Measurements from ENCODE around the gene CPNE2.
"Not testable (repeated sequence)": the region's sequence is repeated elsewhere in the genome, so short reads cannot be mapped to it uniquely, and the experiment has no call there.

CPNE2 gene

DNA sequence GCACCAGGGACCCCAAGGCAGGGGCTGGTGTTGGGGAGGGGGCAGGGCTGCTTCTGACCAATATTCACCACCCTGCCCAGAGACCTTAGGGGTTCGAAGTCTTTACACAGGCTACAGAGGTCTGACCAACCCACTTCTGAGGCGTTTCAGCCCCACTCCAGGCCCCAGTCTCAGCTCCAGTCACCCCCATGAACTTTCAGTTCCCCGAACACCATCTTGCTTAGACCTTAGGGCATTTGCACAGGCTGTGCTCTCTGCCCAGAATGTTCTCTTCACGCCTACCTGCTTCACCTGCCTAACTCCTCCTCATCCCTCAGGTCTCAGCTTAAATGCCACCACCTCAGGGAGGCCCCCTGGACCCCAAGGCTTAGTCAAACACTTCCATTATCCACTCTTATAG is 25.8 kb upstream of the CPNE2 start:
- DNase-seq: no peak
- in situ Hi-C loops (cut with HindIII; ENCODE audit: low pct_ligation_motif_present, low pct_unique_long_range_greater_than_20kb, low sequenced_read_pairs): no loop called here

DNA sequence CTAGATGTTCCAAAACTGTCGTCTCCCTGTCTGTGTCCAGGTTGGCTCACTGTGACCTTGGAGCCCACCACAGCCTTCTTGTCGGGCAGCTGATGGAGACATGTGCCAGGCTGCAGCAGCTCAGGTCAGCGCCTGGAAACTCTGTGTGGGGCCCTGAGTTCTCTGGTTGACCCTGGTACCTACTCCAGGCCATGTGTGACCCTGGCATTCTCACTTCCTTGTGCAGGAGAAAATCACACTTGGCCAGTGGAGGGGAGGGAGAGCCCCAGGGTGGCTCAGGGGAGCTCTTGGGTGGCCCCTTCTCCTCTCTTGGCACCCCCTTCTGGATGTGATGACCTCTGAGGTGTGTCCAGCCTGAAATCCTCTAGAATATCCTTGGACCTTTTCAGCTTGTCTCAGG is 25.0 kb upstream of the CPNE2 start:
- in situ Hi-C loops (cut with HindIII; ENCODE audit: low pct_ligation_motif_present, low pct_unique_long_range_greater_than_20kb, low sequenced_read_pairs): no loop called here
- no peak for DNase-seq

DNA sequence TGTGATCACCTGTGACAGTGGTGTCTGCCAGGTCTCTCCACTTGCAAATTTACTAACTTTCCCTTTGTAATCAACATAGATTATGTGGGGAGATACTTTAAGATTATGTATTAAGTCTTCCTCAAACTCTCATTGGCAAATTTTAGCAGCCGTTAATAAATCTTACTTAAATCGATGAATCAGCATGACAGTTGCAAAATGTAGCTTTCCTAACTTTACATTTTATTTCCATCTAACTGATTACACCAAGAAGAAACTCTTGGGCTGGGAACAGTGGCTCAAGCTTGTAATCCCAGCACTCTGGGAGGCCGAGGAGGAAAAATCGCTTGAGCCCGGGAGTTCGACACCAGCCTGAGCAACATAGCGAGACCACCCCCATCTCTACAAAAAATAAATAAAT is 23.3 kb upstream of the CPNE2 start:
- in situ Hi-C loops (cut with HindIII; ENCODE audit: low pct_ligation_motif_present, low pct_unique_long_range_greater_than_20kb, low sequenced_read_pairs): no loop called here
- no peak for DNase-seq

DNA sequence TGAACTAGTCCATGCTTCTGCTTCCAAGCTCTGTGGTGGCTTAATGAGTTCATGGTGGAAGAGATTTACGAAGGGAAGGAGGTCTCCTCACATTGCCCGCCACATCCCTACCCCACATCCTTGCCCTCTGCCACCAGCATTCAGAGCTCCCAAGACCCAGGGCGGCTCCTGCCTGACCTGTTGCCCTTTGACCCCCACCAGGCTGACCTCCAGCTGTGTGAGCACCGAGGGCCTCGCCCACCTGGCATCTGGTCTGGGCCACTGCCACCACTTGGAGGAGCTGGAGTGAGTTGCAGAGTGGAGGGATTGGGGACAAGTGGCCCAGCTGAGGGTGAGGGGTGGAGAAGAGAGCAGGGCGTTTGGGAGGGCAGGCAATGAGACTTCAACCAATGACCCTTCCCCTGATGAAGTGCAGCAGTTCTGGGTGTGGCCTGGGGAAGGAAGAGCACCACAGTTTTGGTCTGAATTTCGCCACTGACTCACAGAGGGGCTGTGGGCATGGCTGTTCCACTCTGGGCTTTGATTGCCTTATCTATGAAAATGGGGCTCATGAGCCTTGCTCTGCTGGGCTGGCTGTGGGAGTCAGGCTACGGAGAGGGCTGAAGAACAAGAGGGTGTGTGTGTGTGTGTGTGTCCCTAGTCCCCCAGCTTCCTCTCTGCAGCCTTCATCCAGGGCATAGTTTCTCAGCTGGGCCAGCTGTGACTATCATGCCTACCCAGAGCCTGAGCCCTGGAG is 22.6 kb upstream of the CPNE2 start:
- in situ Hi-C loops (cut with HindIII; ENCODE audit: low pct_ligation_motif_present, low pct_unique_long_range_greater_than_20kb, low sequenced_read_pairs): no loop called here
- no peak for DNase-seq

DNA sequence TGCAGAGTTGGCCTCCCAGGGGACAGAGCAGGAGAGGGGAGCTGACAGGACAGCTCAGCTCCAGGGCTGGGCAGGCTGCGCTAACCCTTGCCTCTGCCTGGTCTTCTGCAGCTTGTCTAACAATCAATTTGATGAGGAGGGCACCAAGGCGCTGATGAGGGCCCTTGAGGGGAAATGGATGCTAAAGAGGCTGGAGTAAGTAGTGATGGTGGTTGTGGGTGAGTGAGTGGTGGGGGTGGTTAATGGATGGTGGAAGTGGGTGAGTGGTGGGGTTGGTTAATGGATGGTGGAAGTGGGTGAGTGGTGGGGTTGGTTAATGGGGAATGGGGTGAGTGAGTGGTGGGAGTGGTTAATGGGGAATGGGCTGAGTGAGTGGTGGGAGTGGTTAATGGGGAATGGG is 22.0 kb upstream of the CPNE2 start:
- in situ Hi-C loops (cut with HindIII; ENCODE audit: low pct_ligation_motif_present, low pct_unique_long_range_greater_than_20kb, low sequenced_read_pairs): no loop called here

DNA sequence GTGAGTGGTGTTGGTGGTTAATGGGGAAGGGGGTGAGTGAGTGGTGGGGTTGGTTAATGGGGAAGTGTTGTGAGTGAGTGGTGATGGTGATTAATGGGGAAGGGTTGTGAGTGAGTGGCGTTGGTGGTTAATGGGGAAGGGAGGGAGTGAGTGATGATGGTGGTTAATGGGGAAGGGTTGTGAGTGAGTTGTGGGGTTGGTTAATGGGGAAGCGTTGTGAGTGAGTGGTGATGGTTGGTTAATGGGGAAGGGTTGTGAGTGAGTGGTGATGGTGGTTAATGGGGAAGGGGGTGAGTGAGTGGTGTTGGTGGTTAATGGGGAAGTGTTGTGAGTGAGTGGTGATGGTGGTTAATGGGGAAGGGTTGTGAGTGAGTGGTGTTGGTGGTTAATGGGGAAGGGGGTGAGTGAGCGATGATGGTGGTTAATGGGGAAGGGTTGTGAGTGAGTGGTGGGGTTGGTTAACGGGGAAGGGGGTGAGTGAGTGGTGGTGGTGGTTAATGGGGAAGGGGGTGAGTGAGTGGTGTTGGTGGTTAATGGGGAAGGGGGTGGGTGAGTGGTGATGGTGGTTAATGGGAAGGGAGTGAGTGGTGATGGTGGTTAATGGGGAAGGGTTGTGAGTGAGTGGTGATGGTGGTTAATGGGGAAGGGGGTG is 21.2 kb upstream of the CPNE2 start:
- in situ Hi-C loops (cut with HindIII; ENCODE audit: low pct_ligation_motif_present, low pct_unique_long_range_greater_than_20kb, low sequenced_read_pairs); DNase-seq: not testable (repeated sequence)

More for the DNA sequence above, 22.0 kb upstream of the CPNE2 start:
- no peak for DNase-seq

DNA sequence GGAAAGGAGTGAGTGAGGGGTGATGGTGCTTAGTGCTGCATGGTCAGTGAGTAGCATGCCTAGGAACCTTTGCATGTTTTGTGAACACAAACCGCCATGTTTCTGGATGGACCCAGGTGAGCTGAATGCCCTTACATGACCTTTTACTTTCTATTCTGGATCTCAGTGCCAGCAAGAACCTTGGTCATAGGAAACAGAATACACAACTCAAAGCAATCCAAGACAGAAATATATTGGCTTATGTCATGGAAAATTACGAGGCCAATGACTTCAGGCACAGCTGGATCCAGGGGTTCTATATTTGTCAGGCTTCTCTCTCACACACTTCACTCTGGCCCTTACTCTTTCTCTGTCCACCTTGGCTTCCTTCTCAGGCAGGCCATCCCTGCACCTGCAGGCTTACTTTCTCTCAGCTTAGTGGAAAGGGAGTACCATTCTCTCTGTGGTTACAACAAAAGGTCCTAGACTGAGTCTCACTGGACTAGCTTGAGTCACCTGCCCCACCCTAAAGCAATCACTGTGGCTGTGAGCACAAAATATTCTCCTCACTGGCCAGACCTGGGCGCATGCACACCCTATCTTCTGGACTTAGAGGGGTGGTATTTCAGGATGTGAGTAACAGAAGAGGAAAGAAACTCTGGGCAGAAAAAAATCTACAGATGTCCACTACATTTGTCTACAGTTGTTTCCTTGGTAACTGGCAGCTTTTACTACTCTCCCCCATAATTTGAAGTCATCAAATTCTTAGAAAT is 20.4 kb upstream of the CPNE2 start:
- in situ Hi-C loops (cut with HindIII; ENCODE audit: low pct_ligation_motif_present, low pct_unique_long_range_greater_than_20kb, low sequenced_read_pairs): no loop called here

DNA sequence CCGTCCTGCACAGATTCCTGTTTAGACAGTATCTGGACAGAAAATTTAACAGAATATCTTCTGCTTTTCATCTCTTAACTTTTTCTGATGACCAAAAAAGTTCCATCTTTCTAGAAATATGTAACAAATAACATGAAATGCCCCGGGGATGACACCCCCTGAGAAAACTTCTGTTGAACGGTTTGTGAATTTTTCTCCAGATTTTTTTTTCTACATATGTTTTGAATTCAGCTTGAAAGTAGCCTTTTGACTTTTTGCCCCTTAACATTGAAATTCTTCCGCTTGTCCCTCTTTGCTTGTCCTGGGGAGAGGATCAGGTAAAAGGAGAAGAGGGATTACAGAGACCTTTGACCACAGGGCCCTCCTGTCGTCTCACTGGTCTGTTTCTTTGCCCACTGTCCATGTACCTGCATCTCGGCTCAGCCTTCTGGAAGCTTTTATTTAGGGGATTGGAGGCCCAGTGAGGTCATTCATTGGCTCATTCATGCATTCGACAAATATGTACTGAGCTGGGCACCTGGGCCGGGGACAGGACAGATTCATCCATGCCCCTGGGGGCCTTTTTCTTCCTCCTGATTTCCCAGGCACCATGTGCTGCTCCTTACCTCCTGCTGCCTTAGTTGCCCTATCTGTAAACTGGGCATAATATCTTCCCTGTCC is 19.6 kb upstream of the CPNE2 start:
- no peak for DNase-seq
- in situ Hi-C loops (cut with HindIII; ENCODE audit: low pct_ligation_motif_present, low pct_unique_long_range_greater_than_20kb, low sequenced_read_pairs): no loop called here

More for the DNA sequence above, 20.4 kb upstream of the CPNE2 start:
- no peak for DNase-seq

DNA sequence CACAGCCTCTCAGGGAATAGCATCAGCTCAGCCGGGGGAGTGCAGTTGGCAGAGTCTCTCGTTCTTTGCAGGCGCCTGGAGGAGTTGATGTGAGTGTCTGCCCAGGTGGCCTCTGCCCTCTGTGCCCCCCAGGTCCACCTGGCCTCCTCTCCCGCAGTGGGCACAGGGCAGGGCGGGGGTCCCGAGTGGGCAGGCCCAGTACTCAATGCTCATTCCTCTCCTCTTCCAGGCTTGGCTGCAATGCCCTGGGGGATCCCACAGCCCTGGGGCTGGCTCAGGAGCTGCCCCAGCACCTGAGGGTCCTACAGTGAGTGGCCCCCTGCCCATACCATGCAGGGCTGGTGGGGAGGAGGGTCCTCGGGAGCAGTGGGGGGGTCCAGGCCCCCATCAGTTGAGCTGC is 14.7 kb upstream of the CPNE2 start:
- in situ Hi-C loops (cut with HindIII; ENCODE audit: low pct_ligation_motif_present, low pct_unique_long_range_greater_than_20kb, low sequenced_read_pairs): no loop called here
- DNase-seq: no peak

DNA sequence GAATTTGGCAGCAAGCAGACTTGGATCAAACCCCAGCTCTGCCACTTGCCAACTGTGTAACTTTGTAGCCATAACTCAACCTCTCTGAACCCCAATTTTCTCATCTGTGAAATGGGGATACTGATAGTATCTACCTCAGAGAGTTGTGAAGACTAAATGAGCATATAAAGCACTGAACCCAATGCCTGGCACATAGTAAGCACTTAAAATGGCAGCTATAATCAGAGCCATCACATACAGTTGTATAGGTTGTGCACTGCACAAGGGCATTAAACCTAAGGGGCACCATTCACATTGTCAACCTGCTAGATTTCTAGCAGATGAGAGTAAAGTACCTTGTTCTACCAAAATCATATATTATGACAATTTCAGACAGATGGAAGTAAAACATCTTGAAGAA is 10.6 kb upstream of the CPNE2 start:
- DNase-seq: no peak
- in situ Hi-C loops (cut with HindIII; ENCODE audit: low pct_ligation_motif_present, low pct_unique_long_range_greater_than_20kb, low sequenced_read_pairs): no loop called here

DNA sequence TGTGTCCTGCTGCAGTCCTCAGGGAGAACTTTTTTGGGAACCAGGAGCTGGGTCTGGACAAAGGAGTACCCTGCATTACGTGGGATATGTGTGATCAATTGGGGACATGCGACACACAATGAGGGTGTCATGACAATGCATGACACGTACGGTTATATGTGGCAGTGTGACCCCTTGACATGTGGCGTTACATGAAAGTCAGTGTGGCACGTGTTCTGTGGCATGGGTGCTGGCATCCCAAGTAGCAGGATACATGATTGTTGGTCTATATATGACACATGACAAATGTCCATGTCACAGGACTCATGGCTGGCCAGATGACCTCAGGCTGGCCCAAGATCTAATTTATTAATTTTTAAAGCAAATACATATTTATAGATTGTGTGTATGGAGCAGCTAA is 9.7 kb upstream of the CPNE2 start:
- in situ Hi-C loops (cut with HindIII; ENCODE audit: low pct_ligation_motif_present, low pct_unique_long_range_greater_than_20kb, low sequenced_read_pairs): no loop called here
- no peak for DNase-seq

DNA sequence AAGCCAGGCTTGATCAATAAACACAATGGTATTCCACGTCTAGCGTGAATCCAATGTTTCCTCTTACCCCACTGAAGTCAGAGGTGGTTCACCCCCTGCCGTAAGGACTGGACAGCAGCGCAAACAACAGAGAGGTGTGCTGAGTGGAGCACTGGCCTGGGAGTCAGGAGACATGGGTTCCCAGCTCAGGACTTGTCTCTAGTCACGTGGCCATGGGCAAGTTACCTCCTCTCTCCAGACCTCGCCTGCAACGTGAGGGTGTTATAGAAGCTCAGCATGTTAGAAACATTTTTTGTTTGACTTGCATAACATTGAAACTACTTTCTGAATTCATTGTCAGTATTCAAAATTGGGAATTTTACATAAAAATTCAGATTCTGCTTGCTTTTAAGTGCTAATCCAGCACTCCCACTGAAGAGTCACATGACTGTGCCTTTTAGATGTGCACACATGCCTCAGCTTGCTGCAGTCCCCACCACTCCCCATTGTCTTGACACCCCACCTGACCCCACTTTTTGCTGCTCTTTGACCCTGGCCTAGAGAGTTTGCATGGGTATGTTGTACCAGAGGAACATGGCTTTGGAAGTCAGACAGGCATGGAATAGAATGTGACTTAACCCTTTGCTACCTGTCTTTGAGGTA is 8.8 kb upstream of the CPNE2 start:
- in situ Hi-C loops (cut with HindIII; ENCODE audit: low pct_ligation_motif_present, low pct_unique_long_range_greater_than_20kb, low sequenced_read_pairs): no loop called here
- DNase-seq: no peak

DNA sequence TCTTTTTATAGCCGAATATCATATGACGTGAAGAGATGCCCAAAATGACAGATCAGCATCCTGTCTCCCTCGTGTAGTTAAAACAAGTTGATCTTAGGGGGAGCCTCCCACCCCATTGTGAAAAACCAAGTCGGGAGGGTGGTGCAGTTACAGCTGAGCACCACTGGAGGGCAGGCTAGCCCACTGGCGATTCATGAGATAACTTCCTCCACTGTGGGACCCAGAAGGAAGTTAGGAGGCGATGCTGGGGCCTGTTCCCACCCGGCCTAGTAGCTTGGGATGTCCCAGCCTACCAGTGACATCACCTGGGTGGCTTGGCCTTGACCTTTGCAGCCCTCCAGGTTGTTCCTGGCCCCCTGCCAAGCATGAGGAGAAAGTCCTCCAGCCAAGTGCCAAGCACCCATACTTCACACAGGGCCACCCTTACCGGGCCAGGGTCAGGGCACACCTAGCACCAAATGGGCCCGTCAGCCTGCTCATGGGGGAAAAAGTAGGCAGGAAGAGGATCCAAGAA is 8.1 kb upstream of the CPNE2 start:
- in situ Hi-C loops (cut with HindIII; ENCODE audit: low pct_ligation_motif_present, low pct_unique_long_range_greater_than_20kb, low sequenced_read_pairs): no loop called here
- DNase-seq: peak; percentile 77

DNA sequence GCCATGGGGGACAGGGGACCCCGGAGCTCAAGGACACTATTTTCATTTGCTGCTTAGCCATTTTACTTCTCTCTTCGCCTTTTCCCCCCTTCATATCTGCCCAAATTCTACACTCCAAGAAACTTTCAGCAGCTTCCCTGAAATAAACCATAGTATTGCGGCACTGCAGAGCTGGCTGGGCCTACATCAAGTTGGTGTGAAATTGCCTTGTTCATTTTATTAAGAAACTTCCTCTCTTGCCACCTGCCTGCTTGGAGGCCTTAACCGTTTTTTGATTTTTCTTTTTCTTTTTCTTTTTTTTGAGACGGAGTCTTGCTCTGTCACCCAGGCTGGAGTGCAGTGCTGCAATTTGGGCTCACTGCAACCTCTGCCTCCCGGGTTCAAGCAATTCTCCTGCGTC is 7.4 kb upstream of the CPNE2 start:
- in situ Hi-C loops (cut with HindIII; ENCODE audit: low pct_ligation_motif_present, low pct_unique_long_range_greater_than_20kb, low sequenced_read_pairs): no loop called here
- DNase-seq: no peak

DNA sequence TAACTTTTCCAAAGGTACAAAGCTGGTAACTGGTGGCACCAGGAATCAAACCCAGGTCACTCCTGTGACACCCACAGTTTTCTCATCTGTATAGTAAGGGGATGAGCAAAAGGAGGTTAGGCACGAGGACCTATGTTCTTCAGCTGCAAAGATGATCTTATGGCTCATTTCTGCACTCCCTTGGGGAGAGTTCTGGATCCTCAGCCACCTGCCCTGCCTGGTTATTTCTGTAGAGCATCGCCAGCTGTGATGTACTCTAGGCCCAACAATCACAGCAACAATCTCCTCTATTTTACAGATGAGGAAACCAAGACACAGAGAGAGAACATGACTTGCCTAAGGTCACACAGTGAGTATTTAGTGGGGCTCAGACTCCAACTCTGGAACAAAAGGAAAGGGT is 5.4 kb upstream of the CPNE2 start:
- in situ Hi-C loops (cut with HindIII; ENCODE audit: low pct_ligation_motif_present, low pct_unique_long_range_greater_than_20kb, low sequenced_read_pairs): no loop called here
- DNase-seq: no peak

DNA sequence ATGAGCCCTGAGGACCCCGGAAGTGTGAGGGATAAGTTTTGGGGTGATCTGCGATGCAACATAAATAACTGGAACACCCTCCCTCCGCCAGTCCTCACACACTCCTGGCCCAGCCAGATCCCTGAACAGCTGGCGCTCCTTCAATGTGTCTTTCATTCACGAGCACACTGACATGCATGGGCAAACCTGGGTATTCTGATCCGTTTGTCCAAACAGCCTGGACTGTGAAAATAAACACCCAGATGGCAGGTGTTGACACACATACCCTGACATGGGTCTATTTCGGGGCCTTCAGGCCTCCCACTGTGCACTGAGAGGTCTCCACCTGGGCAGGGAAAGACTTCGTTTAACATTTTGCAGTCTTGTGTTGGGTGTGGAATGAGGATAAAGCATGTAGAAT is 3.0 kb upstream of the CPNE2 start:
- in situ Hi-C loops (cut with HindIII; ENCODE audit: low pct_ligation_motif_present, low pct_unique_long_range_greater_than_20kb, low sequenced_read_pairs): no loop called here
- DNase-seq: no peak

DNA sequence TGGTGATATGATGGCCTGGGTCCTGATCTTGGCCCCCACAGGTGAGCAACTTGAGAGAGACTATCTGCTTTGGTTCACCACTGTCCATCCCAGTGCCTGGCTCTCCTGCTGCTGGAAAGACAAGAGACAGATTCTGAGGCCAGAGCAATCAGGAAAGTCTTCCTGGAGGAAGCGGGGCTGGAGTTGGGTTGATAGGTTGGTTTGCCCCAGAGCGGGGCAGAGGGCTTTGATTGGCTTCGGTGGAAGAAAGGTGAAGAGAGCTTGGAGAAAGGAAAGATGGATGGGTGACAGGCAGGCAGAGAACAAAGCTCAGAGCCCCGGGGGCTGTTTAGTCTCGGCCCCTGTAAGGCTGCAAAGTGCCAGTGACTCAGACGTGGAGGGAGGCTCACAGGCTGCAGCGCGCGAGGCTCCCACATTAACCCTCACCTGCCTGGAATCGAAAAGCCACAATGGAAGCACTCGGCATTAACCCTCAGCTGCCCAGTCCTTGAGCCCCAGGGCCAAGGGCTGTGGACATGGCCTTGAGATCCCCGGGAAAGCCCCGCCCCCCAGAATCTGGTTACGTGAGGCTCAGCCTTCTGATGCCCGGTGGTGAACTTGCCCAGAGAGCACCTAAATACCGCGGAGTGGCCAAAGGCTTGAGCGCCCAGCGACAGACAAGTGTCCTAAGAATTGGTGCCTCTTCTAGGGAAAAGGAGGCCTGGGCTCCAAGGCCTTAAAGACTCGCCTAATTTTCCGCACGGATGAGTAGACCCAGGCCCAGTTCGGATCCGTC is 996 bp upstream of the CPNE2 start:
- in situ Hi-C loops (cut with HindIII; ENCODE audit: low pct_ligation_motif_present, low pct_unique_long_range_greater_than_20kb, low sequenced_read_pairs): no loop called here
- DNase-seq: peak; percentile 45

All from ACHN (cell line).